GM19468 (cell line): Measurements from ENCODE around the gene CDH5.
"Not testable (repeated sequence)": the region's sequence is repeated elsewhere in the genome, so short reads cannot be mapped to it uniquely, and the experiment has no call there.

Source experiments
- ATAC-seq: cut with Tn5 transposase; IDR thresholded peaks from one replicate; pipeline ENCODE4 v1.9.1; 2021; ENCODE audit warnings: mild to moderate bottlenecking, moderate library complexity, moderate number of reproducible peaks; ENCODE audit not compliant: unreplicated experiment; ENCODE audit errors: extremely low read depth

Gene CDH5

GRCh38 chr16:66366433-66367299 is at the start of gene CDH5:
TSS of gene CDH5 (plus strand) at chr16:66366691. CDS start at chr16:66379338, 12,647 bp downstream.
- no peak for ATAC-seq

- ATAC-seq = no peak
Measured at GRCh38 chr16:66318505-66318904, 48.0 kb upstream of the CDH5 start.

GRCh38 chr16:66320774-66321173 is 45.7 kb upstream of the CDH5 start:
- ATAC-seq = no peak

GRCh38 chr16:66322174-66322573 is 44.3 kb upstream of the CDH5 start:
- ATAC-seq = no peak

DNA sequence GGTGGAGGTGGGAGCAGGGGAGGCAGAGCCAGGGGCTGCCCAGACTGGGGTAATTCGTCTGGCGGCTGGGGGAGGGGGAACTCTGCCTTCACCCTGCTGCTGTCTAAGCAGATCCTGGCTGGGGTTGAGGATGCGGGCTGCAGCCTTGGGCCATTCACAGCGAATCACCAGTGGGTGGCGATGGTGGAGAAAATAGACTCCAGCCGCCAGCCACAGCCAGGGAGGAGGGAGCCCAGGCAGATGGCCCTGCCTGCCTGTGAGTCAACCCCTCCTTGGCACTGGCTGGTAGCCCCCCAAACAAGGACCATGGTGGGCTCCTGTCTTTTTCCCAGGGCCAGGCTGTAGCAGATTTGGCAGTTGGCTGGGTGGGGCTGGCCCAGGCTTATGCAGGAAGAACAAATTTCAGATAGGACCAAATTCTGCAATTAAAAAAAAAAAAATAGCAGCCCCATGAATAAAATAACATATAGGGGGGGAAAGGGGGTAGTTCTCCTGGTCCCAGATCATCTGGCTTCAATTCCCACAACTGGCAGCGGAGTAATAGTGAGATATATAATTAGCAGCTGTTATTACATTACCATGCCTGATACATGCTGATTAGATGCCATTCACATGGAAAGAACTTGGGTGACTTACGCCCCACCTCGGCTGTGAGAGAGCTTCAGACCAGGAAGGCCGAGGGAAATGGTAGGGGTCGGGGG is 41.5 kb upstream of the CDH5 start:
- no peak for ATAC-seq

DNA sequence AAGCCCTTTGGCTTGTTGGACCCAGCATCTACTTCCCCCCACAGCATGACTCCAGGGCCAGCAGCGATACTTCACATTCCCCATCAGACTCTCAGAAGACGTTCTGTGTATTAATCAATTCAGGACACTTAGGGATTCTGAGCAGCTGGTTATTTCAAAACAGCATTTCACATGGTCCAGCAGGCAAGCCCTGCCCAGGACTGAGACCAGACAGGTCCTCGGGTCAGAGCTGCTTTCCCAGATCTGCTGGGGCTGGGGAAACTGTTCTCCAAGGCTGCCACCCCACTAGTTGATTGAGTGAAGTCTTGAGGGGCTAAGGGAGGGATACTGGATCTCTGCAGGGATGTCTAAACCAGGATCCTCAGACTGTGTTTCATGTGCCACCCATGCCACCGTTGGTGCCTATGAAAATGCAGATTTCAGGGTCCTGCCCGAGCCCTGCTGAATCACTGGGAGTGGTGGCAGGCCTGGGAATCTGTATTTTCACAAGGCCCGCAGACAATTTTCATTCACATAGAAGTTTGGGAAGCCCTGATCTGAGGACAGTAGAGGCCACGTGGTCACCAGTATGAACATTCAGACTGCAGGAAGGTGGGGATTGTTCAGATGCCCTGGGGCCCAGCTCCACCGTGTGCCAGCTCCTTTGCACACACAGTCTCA is 40.6 kb upstream of the CDH5 start:
- no peak for ATAC-seq

DNA sequence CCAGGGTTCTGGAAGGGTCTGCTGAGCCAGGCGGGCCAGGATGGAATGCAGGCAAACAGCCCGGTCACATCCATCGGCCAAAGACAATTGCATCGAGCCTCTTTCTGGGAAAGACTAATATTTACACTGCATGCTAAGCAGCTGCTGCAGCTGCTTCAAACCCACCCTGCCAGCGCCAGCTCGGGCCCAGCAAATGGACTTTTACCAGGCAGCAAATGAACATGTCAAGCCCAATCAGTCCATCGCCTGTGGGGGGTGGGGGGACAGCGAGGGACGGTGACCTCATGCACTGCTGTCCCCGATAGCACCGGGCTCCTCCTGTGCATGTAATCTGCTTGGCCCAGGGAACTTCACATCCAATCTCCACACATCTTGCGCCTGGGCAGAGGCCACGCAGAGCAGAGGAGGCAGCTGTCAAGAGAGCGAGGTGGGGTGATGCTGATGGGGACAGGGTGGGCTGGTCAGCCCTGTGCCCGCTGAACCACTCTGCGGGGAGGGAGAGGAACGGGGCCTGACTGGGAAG is 39.4 kb upstream of the CDH5 start:
- no peak for ATAC-seq

DNA sequence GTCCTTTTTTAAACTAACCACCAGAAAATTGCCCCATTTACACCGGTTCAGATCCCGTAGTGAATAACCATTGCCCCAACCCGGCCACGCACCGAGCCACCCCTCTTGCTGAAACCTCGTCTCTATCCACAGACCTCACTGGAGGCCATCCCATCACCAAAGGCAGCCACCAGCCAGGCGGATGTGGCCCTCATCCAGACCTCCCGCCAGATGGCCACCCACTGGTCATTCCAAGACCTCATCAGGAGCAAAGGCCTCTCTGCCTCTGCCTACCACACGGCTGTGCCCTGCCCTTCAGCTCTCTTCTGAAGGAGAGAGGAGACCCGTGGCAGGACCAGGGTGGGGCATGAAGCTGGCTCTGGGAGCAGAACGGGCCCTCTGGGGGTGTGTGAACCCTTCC is 38.2 kb upstream of the CDH5 start:
- no peak for ATAC-seq

- ATAC-seq = not testable (repeated sequence)
Measured at GRCh38 chr16:66331464-66331863, 35.0 kb upstream of the CDH5 start.

DNA sequence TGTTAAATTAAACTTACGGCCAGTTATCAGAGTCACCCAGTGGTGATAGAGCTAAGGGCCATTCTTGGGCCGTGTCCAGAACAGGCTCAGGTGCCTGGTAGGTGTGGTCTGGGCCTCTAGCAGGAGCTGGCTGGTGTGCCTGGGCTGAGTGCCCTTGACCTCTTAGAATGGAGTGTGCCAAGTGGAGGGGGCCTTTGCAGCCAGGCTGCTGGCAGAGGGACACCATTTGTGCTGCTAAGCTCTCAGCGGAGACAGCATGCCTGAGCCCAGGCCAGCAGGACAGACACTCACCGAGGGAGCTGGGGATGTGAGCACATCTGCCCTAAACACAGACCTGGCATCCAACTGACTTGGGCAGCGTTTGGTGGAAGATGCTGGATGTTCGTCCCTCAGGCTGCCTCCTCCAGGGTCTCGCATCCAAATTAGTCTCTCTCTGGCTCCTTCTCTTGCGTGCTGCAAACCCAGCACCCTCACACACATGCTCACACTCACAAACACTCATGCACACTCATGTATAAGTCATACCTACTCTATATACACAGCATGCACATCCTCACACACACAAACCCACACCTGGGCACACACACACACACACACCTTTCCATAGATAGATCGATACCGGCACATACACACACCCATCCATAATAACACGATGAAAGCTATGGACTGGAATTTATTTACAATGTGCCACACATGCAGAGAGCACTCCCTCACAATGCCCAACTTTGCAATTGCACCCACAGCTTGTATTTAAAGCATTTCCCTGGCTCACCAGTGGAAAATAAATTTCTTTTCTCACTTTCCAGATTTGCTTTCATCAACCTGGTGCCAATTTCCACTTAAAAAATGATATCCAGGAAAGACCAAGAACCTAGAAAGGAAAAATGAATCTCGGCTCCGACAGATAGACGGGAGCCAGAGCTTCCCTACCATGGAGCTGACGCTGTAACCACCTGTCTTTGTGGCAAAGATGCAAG is 33.6 kb upstream of the CDH5 start:
- ATAC-seq = no peak

GRCh38 chr16:66334853-66335574 is 31.5 kb upstream of the CDH5 start:
- no peak for ATAC-seq

DNA sequence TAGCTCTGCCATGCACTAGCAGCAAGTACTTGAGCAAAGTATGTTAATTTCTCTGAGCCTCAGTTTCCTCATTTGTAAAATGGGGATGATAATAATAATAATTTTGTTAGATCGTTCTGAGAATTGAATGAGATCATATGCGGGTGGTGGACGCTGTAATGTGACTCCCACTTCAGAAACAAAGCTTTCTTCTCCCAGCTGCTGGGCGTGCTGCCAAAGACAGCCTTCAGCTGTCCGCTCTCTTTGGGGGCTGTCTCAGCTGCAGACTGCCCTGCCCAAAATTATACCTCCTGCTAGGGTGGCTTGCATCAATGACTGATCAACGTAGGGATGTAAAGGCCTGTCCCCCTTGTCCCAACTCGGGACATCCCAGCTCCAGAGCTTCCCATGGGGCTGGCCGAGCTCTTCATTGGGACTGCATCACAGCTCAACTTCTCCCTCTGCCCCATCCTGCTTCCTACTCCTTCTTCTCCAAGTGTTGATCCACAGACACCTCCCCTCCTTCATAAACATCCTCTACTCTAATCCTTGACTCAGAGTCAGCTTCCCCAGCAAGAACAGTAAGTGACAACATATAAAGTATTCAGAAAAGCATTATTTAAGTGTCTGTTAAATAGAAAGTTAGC is 30.7 kb upstream of the CDH5 start:
- ATAC-seq = no peak

GRCh38 chr16:66337463-66338188 is 28.9 kb upstream of the CDH5 start:
- no peak for ATAC-seq

DNA sequence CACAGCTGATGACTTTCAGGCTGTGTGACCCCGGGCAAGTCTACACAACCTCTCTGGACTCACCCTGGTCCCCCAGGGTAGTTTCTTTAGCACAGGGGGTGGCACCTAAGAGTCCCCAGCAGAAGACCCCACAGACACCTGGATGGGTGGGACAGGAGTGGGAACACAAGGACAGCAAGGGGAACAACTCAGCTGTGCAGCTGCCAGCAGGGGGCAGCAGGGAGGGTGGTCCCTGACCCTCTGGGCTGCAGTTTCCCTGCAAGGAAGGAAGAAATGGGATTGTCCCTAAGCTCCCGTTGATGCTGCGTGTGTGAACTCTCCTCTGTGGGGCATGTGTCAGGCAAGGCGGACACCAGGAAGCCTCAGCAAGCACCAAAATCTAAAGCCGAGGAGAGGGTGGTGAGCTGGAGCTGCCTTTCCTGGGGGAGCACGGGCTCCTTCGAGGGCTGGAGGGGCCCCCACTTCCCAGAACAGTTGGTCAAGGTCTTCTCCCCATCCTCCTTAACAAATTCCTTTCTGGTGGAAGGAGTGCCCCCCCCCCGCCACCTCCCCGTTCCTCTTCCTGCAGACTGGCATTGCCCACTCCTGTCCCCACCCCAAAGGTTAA is 24.1 kb upstream of the CDH5 start:
- ATAC-seq = no peak

DNA sequence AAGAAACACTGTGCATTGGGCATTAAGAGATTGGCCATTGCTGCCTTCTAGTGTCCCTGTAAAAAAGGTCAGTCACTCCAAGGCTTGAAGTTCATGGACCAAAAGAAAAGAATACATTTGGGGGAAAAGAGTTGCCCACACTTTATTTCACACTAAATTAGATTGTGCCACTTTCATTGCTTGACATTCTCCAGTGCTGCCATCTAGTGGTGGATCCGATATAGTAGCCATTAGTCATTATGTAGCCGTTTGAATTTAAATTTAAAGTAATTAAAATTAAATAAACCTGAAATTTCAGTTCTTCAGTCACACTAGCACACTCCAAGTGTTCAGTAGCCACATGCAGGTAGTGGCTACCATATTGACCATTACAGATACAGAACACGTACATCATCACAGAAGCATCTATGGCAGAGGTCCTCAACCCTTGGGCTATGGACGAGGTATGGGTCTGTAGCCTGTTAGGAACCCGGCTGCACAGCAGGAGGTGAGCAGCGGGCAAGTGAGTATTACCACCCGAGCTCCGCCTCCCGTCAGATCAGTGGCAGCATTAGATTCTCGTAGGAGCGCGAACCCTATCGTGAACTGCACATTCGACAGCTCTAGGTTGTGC is 21.9 kb upstream of the CDH5 start:
- ATAC-seq = no peak

GRCh38 chr16:66346221-66346620 is 20.3 kb upstream of the CDH5 start:
- ATAC-seq = no peak

DNA sequence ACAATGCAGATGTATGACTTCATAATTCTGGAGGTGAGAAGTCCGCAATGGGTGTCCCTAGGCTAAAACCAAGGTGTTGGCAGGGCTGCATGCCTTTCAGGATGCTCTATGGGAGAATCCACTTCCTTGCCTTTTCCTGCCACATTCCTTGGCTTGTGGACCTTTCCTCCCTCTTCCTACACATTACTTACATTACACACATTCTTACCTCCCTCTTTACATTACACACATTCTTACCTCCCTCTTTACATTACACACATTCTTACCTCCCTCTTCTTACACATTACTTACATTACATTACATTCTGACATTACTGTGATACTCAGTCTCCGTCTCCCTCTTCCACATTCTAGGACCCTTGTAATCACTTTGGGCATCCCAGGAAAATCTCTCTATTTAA is 14.2 kb upstream of the CDH5 start:
- ATAC-seq = no peak
